ENCODE measurements around the gene JDP2.
"Not testable (repeated sequence)": the region's sequence is repeated elsewhere in the genome, so short reads cannot be mapped to it uniquely, and the experiment has no call there.

Gene JDP2

DNA sequence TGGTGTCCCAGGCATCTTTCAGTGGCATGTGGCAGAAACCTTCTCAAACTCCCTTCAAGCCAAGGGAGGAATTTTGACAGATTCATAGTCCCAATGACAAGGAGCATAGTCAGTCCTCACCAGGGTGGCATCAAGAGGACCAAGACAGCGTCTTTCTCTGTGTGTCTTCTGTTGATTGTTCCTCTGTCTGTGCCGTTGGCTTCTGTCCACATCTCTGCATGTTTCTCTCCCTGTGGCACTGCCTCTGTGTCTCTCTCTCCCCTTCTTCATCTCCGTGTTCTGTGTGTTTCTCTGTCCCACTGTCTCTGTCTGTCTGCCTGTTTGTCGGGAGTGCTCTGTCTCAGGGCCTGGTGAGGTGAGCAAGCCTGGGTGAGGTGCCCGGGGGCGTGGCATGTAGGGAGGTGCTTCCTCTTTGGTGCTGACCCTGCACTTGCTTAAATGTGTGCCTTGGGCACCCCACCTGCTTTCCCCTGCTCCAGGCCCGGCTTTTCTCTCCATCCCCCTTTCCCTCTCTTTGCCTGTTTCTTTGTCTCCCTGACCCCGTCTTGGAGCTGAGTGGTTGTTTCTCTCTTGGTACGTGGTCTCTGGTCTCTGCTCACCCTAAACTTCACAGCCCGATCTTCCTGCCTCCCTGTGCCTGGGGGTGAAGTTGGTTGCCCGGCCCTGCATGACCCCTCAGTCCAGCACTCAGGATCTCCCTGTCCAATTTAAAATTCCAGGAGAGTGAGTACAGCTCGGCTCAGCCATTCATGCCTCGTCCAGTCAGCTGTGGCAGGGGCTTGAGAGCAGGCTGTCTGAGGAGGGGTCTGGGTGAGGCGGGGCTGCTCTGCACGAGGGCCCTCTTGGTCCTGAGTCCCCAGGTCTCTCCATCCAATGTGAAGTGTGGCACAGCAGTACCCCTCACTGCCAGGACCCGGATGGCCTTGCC lies 28.5 kb downstream of the JDP2 start:
- no peak for DNase-seq (ENCODE audit: low read depth)

DNA sequence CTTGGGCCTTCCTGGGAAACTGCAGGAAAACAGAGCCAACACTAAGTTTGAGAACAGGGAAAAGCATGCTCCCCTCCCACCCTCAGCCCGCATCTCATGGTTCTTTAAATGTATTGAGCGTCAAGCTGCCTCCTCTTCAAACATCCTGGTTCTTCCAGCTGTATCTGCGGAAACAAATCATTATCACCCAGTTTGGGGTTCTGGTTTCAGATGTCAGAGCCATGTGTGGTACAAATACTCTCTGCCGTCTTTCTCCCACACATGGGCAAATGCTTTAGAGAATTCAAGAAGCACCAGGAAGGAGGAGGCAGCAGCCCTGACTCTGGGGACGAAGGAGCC lies 29.1 kb downstream of the JDP2 start:
- no peak for DNase-seq (ENCODE audit: low read depth)

DNA sequence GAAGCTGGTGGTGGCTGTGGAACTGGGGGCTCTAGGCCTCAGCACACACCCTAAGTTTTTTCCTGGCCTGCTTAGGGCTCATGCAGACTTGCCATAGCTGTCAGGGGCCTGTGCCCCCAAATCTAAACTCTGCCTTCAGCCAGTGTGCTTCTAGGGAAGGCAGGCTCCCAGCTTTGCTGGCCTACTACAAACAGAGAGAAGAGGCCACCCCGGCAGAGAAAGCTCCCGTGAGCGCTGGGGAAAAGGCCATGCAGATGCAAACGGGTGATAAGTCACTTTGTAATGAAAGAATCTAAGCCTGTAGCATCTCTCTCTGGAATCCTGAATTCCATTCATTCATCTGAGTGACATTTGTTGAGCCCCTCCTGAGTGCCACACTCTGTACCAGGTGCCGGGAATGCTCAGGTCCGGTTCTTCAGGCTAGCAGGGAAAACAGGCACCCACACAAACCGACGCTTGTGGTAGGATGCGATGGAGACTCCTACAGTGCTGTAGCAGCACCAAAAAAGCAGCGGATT lies 29.9 kb downstream of the JDP2 start:
- DNase-seq (ENCODE audit: low read depth), result no peak

DNA sequence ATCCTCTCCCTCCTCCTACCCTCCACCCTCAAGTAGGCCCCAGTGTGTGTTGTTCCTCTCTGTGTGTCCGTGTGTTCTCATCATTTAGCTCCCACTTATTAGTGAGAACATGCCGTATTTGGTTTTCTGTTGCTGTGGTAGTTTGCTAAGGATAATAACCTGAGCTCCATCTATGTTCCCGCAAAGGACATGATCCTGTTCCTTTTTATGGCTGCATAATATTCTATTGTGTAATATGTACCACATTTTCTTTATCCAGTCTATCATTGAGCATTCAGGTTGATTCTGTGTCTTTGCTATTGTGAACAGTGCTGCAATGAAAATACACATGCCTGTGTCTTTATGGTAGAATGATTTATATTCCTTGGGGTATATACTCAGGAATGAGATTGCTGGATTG lies 30.5 kb downstream of the JDP2 start:
- no peak for DNase-seq (ENCODE audit: low read depth)

DNA sequence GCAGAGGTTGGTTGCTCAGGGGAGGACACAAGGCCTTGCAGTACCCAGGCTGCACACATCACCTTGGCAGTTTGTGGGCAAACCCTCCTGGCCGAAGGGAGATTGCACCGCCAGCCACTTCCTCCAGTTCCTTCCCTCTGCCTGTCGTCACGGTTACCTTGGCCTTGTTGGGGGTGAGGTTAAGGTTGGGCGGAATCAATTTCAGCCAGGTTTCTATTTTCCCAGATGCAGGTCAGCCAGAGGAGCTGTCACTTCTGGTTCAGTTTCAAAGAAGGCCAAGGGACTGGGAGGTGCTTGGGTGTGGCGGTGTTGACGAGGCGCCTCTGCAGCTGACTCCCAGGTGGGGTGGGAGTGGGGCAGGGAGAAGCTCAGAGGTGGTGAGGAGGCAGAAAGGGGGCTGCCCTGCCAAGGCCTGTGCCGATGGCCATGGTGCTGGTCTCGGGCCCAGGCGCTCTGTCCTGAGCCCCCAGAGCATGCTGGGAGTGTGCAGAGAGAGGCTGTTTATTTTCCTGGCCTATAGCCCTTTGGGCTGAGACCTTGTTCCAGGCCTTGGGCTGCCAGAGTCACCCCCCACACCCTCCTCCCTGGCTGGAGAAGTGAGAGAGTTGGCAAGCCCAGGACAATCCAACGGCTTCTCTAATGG lies 31.4 kb downstream of the JDP2 start:
- no peak for DNase-seq (ENCODE audit: low read depth)

DNA sequence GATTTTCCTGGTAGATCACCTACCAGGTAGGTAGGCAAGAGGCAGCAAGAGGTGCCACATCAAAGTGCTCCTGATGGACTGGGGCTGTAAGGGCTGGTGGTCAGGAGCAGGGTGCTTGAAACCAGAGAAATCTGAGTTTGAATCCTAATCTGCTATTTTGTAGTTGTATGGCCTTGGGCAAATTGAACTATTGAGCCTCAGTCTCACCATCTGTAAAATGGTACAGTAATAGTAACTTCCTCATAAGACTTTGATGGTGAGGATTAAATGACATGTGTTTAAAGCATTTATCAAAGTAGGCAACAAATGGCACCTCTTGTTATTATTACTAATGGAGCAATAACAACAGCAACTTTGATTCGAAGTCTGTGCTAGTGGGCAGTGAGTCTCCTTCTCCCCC lies 32.0 kb downstream of the JDP2 start:
- DNase-seq (ENCODE audit: low read depth), result no peak

DNA sequence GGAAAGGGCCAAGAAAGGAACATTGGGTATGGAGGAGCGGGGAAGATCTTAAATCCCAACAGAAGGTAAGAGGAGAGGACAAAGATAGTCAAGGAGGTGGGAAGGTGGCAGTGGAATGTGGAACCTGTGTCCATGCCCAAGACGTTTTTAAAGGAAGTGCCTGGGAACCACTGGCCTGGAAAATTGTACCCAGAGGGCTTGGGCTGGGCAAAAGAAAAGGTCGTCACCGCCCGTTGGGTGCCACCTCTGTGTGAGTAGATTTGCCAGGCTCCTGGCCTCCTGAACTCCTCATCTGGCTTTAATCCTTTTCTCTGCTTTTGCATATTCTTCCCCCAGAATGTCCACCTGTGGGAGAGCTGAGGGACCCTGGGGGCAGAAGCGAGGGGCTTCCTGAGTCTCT lies 32.6 kb downstream of the JDP2 start:
- no peak for DNase-seq (ENCODE audit: low read depth)

DNA sequence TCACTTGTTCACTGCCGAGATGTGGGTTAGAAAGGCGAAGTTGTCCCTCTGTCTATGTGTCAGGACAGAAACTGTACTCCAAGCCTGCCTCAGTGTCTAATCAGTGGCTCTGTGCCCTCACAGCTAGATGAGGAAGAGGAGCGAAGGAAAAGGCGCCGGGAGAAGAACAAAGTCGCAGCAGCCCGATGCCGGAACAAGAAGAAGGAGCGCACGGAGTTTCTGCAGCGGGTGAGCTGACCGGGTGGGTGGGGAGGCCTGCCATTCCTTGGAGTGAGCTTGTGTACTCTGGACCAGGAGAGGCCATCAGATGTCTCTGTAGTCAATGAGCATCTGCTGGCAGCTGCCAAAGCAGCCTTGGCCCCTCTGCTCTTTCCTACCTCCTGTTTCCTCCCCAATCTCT lies 33.5 kb downstream of the JDP2 start:
- no peak for DNase-seq (ENCODE audit: low read depth)

DNA sequence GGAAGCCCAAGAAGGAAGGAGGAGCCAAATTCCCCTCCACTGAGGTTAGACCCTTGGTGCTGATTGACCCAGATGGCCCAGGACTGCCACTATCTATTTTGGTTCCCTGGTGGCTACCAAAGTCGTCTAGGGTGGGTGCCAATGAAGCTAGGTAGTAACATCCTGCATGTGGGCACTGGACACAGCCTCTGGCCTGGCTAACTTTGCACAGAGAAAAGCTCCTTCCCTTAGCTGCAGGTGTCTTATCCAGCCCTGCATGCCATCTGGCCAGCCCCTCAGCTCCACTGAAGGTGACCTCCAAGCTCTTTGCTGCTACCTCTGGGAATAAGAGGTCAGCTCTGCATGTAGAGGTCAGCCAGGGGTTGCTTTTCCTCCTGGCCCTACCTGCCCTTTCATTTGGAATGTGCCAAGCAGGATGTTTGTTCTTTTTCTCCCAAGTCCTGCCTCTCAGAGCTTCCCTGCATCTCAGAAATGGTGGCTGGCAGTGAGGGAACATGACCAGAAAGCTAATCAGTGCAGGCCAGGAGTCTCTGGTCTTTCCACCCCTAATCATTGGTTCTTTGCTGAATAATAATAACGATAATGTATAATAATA lies 34.0 kb downstream of the JDP2 start:
- no peak for DNase-seq (ENCODE audit: low read depth)

DNA sequence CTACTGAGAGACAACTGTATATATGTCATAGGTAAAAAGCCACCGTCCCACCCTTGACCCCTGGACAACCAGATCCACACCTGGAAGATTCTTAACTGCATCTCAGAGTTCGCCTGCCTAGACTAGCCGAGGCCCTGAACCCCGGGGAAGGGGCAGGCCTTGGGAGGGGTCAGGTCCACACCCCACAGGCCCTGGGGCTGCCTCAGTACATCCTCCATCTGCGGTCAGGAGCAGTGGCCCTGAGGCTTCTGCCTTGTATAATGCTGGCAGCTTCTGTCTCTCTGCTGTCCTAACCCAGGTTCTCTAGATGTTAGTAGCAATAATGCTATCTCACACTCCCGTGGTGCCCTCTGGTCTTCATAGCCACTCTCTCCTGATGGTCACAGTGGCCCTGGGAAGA lies 36.8 kb downstream of the JDP2 start:
- no peak for DNase-seq (ENCODE audit: low read depth)

DNA sequence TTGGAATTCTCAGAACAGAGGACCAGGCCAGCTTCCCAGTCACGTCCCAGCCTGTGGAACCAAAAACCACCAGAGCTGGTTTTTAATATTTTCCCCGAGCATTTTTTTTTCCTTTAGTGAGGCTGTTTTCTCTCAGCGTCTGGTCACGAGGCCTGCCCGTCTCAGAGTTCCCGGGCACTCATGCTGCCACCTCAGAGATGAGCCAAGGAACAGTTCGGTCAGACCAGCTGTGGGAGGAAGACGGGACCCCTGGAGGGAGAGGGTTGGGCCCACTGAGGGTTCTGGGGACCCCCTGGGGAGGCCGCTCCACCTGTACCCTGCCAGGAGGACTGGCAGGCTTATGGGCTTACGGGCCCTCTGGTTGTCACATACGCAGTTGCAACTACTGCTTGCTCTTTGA lies 39.9 kb downstream of the JDP2 start:
- DNase-seq (ENCODE audit: low read depth), result no peak

DNA sequence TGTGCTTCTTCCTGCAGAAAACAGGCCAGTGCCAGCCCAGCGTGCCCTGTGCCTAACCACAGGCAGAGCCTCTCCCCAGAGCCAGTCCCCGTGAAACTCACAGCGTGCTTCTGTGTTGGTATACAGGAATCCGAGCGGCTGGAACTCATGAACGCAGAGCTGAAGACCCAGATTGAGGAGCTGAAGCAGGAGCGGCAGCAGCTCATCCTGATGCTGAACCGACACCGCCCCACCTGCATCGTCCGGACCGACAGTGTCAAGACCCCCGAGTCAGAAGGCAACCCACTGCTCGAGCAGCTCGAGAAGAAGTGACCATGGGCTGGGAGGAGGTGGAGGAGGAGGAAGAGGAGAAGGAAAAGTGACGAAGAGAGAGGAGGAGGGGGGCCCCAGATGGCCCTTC lies 41.3 kb downstream of the JDP2 start:
- no peak for DNase-seq (ENCODE audit: low read depth)

DNA sequence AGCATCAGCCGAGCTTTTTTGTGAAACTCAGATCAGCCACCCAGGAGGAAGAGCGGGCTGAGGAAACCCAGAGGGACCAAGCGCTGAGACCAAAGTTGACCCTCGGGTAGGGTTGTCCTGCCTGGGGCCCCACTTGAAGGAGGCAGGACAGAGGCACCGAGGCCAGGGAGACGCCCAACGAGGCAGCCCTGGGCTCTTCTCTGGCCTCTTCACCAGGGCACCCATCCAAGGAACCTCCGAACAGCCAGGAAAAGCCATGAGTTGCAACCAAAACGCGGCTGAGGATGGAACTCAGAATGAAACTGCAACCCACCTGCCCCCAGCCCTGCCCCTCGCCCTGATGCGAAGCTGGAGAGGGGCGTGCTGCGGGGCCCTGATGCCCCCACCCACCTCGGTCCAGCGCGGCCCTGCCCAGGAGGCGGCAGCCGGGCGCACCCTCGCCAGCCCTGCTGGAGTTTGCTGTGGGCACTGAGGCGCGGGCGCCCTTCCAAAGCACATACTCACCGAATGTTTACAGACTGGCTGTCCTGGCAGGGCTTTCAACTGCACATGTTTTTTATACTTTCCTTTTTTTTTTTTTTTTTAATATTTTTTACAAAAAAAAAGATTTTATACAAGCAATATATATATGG lies 41.9 kb downstream of the JDP2 start:
- DNase-seq (ENCODE audit: low read depth), result no peak

DNA sequence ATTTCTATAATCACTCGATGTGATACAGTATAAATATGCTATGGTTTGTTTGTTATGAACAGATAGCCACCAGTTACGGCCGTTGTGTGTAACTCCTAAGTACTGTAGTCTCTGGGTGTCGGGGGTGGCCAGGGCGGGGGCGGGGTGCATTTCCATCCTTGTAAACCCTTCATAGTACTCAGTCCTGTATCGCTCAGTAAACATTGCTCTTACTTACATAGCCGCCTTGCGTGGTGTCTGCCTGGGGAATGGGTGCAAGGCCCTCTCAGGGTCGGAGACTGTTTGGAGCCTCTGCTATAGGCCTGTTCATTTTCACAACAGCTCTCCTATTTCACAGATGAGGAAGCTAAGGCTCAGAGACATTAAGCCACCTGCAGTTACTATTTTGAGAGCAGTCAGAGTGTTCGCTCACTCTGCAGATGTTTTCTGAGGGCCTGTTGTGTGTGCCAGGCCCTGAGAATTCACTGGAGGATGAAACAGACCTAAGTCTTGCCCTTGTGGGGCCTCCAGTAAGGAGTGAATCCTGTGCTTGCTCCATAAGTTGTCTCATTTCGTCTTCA lies 42.5 kb downstream of the JDP2 start:
- no peak for DNase-seq (ENCODE audit: low read depth)

DNA sequence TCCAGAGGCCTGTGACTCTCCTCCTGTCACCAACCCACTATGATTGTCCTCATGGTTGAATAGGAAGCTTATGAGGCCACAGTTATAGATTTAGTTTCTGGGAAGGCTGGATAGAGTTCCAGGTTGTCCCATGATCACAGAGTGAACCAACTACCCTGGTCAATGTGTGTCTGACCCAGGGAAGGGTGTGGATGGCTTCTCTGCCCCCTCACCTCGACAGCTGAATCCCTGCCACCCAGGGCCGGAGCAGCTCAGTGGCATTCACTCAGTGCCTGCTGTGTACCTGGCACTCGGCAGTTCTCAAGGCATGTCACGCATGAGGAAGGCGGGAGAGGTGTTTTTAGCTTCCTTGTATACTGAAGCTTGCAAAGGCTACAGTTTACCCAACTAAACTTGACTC lies 43.2 kb downstream of the JDP2 start:
- DNase-seq (ENCODE audit: low read depth), result no peak

DNA sequence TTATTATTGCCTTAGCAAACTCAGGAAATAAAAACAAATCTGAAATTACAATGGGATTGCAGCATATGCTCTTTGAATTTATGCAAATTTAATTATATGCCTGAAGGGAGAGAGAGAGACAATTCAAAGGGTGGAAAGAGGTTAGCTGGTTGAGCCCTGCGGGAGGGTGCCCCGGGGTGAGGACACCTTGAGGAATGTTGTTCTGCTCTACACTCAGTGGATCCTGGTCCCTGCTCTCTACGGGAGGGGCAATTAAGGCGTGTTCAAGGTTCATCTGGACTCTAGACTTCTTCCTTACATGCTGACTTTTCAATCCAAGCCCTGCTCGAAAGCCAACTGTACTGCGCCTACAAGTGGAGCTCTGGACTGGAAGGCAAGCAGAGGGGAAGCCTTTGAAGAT lies 46.3 kb downstream of the JDP2 start:
- DNase-seq (ENCODE audit: low read depth), result not testable (repeated sequence)

DNA sequence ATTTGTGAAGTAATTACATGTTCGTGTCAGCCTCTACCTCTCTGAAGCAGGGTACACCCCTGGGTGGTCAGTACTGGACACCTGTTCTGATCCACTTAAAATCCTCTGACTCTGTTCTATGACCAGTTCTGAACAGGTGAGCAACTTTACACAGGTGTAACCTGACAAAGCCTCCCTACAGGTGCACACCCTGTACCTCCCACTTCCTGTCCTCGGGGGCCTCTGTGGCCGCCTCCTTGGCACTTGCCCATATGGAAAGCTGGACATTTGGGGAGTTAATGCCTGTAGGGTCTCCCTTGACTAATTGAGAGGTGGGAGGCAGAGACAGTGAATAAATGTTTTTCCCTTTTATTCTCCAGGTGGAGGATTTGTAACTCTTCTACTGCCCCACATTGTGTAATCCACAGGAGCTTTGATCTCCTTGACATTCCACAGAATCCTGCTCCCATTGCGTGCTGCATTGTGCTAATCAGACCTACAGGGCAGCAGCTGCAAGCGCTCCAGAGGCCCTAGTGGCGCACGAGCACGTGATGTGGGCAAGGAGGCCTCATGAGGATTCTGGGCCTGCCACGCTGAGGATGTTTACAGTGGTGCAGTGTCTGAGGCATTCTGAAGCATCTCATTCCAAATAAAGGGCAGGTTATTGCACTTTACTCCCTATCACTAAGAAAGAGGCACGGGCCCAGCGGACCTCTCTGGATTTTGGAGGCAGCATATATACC lies 48.6 kb downstream of the JDP2 start:
- no peak for DNase-seq (ENCODE audit: low read depth)

DNA sequence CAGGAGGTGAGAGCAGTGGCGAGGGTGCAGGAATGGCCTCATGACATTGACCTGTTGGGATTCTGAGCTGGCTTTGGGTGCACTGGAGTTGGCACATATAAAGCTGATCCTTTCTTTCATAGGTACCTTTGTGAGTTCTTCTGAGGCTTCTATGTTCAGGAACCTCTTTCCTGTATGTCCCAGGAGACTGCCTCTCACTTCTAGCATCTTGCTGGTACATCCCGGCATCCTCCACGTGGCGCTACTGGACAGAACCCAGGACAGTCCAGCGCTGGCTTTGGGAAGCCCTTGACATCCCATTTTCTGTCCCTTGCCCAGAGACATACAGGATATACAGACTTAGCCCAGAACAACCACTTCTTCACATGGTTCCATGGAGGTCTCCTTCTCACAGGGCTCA lies 50.1 kb downstream of the JDP2 start:
- no peak for DNase-seq (ENCODE audit: low read depth)

DNA sequence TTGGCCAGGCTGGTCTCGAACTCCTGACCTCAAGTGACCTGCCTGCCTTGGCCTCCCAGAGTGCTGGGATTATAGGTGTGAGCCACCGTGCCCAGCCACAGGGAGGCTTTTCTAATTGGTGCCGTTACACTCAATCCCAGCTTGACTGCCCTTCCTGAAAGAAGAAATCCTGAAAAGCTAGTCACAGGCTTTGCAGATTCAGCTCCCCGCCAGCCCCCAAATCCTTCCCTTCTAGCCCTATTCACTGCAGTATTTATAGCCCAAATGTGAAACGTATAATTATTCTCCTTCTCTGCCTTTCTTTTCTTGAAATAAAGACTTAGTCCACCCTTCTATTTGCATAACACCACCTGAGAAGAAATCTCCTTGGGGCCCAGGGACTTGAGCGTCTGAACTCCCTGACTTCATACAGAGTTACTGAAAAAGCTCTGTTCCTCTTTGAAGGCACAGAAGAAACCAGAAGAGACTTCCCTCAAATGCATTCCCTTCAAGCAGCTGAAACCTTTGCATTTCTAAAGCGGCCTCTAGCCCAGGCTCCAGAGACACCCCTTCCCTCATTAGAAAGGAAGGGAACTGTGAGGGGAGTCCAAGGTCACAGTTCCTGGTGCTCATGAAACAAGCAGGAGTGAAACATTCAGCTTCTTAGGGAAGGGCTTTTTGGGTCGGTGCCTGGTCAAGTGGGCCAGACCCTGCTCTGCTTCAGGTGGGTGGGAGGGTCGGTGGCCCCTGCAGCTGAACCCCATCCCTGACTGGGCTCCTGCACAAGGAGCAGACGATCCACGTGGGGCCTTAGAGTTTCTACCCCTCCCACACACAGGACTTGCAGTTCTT lies 52.2 kb downstream of the JDP2 start:
- DNase-seq (ENCODE audit: low read depth), result no peak

DNA sequence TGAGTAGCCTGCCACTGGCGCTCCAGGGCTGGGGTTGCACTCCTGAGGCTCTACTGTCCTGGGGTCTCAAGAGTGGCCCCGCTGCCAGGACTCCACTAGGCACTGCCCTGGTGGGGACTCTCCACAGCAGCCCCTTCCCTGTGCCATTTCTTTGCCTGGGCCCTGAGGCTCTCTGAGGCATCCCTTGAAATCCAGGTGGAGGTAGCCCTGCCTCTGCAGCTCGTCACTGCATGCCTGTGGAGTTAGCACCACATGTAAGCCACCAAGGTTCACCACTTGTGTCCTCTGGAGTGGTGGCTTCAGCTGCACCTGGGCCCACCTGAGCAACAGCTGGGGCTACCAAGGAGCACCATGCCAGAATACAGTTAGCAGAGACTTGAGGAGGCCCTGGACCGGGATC lies 54.5 kb downstream of the JDP2 start:
- no peak for DNase-seq (ENCODE audit: low read depth)

Measured in ELR (cell line).